Measurements from ENCODE around the gene CHCHD6.

The CHCHD6 gene

GRCh38 chr3:126706631-126707030, 2.6 kb downstream of the CHCHD6 start:
- no peak for TF ChIP-seq GATA2 (IDR thresholded peaks at IDR 0.05; ENCODE audit: low read depth, low read length)
- TF ChIP-seq GATA3 (IDR thresholded peaks at IDR 0.05; ENCODE audit: low read depth, low read length): no peak

- no peak for TF ChIP-seq GATA3 (IDR thresholded peaks at IDR 0.05; ENCODE audit: low read depth, low read length)
- TF ChIP-seq GATA2 (IDR thresholded peaks at IDR 0.05; ENCODE audit: low read depth, low read length): no peak
Observed at GRCh38 chr3:126711121-126711760, 7.2 kb downstream of the CHCHD6 start.

GRCh38 chr3:126713199-126713598, 9.2 kb downstream of the CHCHD6 start:
- TF ChIP-seq GATA2 (IDR thresholded peaks at IDR 0.05; ENCODE audit: low read depth, low read length): no peak
- TF ChIP-seq GATA3 (IDR thresholded peaks at IDR 0.05; ENCODE audit: low read depth, low read length): no peak

GRCh38 chr3:126714276-126714900, 10.3 kb downstream of the CHCHD6 start:
- TF ChIP-seq GATA3 (IDR thresholded peaks at IDR 0.05; ENCODE audit: low read depth, low read length) (peak; percentile 80), GATA2 (IDR thresholded peaks at IDR 0.05; ENCODE audit: low read depth, low read length) (peak; percentile 94)

GRCh38 chr3:126714921-126715320, 10.9 kb downstream of the CHCHD6 start:
- no peak for TF ChIP-seq GATA2 (IDR thresholded peaks at IDR 0.05; ENCODE audit: low read depth, low read length)
- no peak for TF ChIP-seq GATA3 (IDR thresholded peaks at IDR 0.05; ENCODE audit: low read depth, low read length)

GRCh38 chr3:126715432-126715831, 11.4 kb downstream of the CHCHD6 start:
- no peak for TF ChIP-seq GATA2 (IDR thresholded peaks at IDR 0.05; ENCODE audit: low read depth, low read length)
- TF ChIP-seq GATA3 (IDR thresholded peaks at IDR 0.05; ENCODE audit: low read depth, low read length): no peak

GRCh38 chr3:126716057-126716456, 12.0 kb downstream of the CHCHD6 start:
- TF ChIP-seq GATA2 (IDR thresholded peaks at IDR 0.05; ENCODE audit: low read depth, low read length) (no peak), GATA3 (IDR thresholded peaks at IDR 0.05; ENCODE audit: low read depth, low read length) (no peak)

- TF ChIP-seq GATA2 (IDR thresholded peaks at IDR 0.05; ENCODE audit: low read depth, low read length) (no peak), GATA3 (IDR thresholded peaks at IDR 0.05; ENCODE audit: low read depth, low read length) (no peak)
Observed at GRCh38 chr3:126718561-126719445, 14.8 kb downstream of the CHCHD6 start.

- TF ChIP-seq GATA3 (IDR thresholded peaks at IDR 0.05; ENCODE audit: low read depth, low read length): no peak
- TF ChIP-seq GATA2 (IDR thresholded peaks at IDR 0.05; ENCODE audit: low read depth, low read length): no peak
Observed at GRCh38 chr3:126720596-126720995, 16.6 kb downstream of the CHCHD6 start.

GRCh38 chr3:126721246-126721645, 17.2 kb downstream of the CHCHD6 start:
- no peak for TF ChIP-seq GATA2 (IDR thresholded peaks at IDR 0.05; ENCODE audit: low read depth, low read length)
- no peak for TF ChIP-seq GATA3 (IDR thresholded peaks at IDR 0.05; ENCODE audit: low read depth, low read length)

GRCh38 chr3:126723237-126723636, 19.2 kb downstream of the CHCHD6 start:
- no peak for TF ChIP-seq GATA2 (IDR thresholded peaks at IDR 0.05; ENCODE audit: low read depth, low read length)
- no peak for TF ChIP-seq GATA3 (IDR thresholded peaks at IDR 0.05; ENCODE audit: low read depth, low read length)

- TF ChIP-seq GATA3 (IDR thresholded peaks at IDR 0.05; ENCODE audit: low read depth, low read length) (no peak), GATA2 (IDR thresholded peaks at IDR 0.05; ENCODE audit: low read depth, low read length) (no peak)
Observed at GRCh38 chr3:126723801-126724200, 19.8 kb downstream of the CHCHD6 start.

GRCh38 chr3:126728680-126729079, 24.6 kb downstream of the CHCHD6 start:
- TF ChIP-seq GATA3 (IDR thresholded peaks at IDR 0.05; ENCODE audit: low read depth, low read length): no peak
- no peak for TF ChIP-seq GATA2 (IDR thresholded peaks at IDR 0.05; ENCODE audit: low read depth, low read length)

- TF ChIP-seq GATA3 (IDR thresholded peaks at IDR 0.05; ENCODE audit: low read depth, low read length) (no peak), GATA2 (IDR thresholded peaks at IDR 0.05; ENCODE audit: low read depth, low read length) (no peak)
Observed at GRCh38 chr3:126730376-126730775, 26.3 kb downstream of the CHCHD6 start.
